Activated CD8-positive, alpha-beta T cell treated with anti-CD3 and anti-CD28 coated beads for 36 hours (primary cell): ENCODE data around the gene FAM20B. TPM values are rescaled to one million over a fixed set of nuclear protein-coding genes. Genes with fewer than 3 reads are reported as not detected.

Experiments used
- ATAC-seq: fragments of 200-7000 bp; cut with Tn5 transposase; one replicate; pipeline ENCODE4 v1.10.0; 2021; ENCODE audit warnings: mild to moderate bottlenecking, moderate library complexity
- CTCF ChIA-PET: fragments of 350-600 bp; sonication (Branson Sonifier 250); formaldehyde crosslinking; loops from one replicate; lab custom pipeline; 2021; ENCODE audit warnings: antibody characterized with exemption; lab: Charles Lee
- POLR2A ChIA-PET: fragments of 350-600 bp; sonication (Branson Sonifier 250); formaldehyde crosslinking; loops from one replicate; lab custom pipeline; 2021; ENCODE audit warnings: antibody characterized with exemption; lab: Charles Lee
- DNase-seq: peaks from one replicate; pipeline ENCODE4 v3.0.0-alpha.2; 2020
- H3K27ac Mint-ChIP-seq: one replicate; pipeline ENCODE4 v1.8.0; 2021; ENCODE audit warnings: mild to moderate bottlenecking, mixed read lengths
- H3K27me3 Mint-ChIP-seq: one replicate; pipeline ENCODE4 v1.8.0; 2021; ENCODE audit warnings: mixed read lengths
- H3K36me3 Mint-ChIP-seq: one replicate; pipeline ENCODE4 v1.8.0; 2021; ENCODE audit warnings: low read depth, mixed read lengths
- H3K4me1 Mint-ChIP-seq: one replicate; pipeline ENCODE4 v1.8.0; 2021; ENCODE audit warnings: low read depth, mixed read lengths
- H3K4me3 Mint-ChIP-seq: one replicate; pipeline ENCODE4 v1.8.0; 2021; ENCODE audit warnings: mild to moderate bottlenecking, moderate library complexity, mixed read lengths
- H3K9me3 Mint-ChIP-seq: one replicate; pipeline ENCODE4 v1.8.0; 2021; ENCODE audit warnings: mixed read lengths
- intact Hi-C: fragments of 100-400 bp; cut with micrococcal nuclease; formaldehyde crosslinking; loops from one replicate; pipeline ENCODE4 v1.10.0; 2022
- total RNA-seq, 2 experiments: library from RNA; stranded (reverse); gene quantifications; one replicate each; pipeline ENCODE4 v1.2.3, GENCODE V29; 2021
- TF ChIP-seq, protein P1 (sequence below): fragments of 200-600 bp; IDR thresholded peaks from one replicate; pipeline ENCODE4 v1.8.0; 2022; ENCODE audit warnings: antibody characterized with exemption, mild to moderate bottlenecking

The FAM20B gene
- total RNA-seq, 2 experiments from 2014 or later = 34.7 to 36.1 TPM

DNA sequence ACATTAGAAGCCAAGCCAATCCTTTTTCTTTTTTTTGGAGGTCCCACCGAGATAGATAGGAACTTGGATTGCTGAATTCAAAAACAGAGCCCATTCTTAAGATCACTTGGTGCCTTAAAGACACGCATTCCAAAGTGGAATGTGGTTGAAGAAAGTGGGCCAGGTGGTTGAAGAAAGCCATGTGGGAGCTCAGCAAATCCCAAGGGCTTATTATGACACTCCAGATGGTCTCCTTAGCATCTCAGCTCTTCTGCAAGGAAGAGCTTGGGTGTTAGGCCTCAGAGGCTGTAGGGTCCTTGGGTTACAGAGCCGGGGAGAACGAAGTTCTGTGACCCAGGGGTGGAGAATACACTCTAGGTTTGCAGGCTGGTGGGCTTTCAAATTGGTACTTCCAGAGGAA lies 69.7 kb downstream of the FAM20B start:
- no peak overlapping the region for H3K27ac Mint-ChIP-seq

DNA sequence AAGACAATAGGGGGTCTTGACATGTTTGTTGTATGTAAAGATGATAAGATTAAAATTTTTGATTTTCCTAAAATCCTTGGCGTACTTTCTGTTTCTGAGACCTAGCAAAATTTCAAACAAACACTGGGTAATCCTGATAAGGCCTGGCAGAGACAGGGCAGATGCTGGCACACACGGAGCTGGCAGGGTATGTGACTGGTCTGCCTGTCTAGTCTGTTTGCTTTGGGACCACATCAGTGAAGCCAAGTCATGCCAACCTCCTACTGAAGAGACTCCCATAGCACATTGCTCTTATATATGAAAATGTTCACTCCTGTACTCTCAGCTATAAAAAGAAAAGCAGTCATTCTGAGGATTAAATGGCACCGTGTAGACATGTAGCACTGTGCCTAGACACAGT lies 70.2 kb downstream of the FAM20B start:
- no peak overlapping the region for H3K4me3 Mint-ChIP-seq
- ChIA-PET CTCF (interaction anchor here (1.0 to 1.4 kb wide), 3 partner anchors 16 to 274 kb away, joined by 3 to 4 read pairs (median 3); no protein-coding TSS in a partner anchor), POLR2A (no interaction called here)
- DNase-seq (no peak), ATAC-seq (no peak)
- TF ChIP-seq, protein P1, sequence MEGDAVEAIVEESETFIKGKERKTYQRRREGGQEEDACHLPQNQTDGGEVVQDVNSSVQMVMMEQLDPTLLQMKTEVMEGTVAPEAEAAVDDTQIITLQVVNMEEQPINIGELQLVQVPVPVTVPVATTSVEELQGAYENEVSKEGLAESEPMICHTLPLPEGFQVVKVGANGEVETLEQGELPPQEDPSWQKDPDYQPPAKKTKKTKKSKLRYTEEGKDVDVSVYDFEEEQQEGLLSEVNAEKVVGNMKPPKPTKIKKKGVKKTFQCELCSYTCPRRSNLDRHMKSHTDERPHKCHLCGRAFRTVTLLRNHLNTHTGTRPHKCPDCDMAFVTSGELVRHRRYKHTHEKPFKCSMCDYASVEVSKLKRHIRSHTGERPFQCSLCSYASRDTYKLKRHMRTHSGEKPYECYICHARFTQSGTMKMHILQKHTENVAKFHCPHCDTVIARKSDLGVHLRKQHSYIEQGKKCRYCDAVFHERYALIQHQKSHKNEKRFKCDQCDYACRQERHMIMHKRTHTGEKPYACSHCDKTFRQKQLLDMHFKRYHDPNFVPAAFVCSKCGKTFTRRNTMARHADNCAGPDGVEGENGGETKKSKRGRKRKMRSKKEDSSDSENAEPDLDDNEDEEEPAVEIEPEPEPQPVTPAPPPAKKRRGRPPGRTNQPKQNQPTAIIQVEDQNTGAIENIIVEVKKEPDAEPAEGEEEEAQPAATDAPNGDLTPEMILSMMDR = no peak
- peak overlapping the region; percentile 29 for H3K27ac Mint-ChIP-seq
- no peaks in the 10 kb centered on the region for H3K9me3 Mint-ChIP-seq
- H3K27me3 Mint-ChIP-seq = no peaks in the 10 kb centered on the region
- no peaks in the 10 kb centered on the region for H3K4me1 Mint-ChIP-seq
- intact Hi-C loops = no loop called here
- peaks cover 20% of the 10 kb centered on the region for H3K36me3 Mint-ChIP-seq

More for the DNA sequence above, 69.7 kb downstream of the FAM20B start:
- POLR2A ChIA-PET = no interaction called here
- H3K4me1 Mint-ChIP-seq = no peaks in the 10 kb centered on the region
- DNase-seq = no peak
- H3K27me3 Mint-ChIP-seq = no peaks in the 10 kb centered on the region
- TF ChIP-seq, protein P1 = no peak
- peaks cover 21% of the 10 kb centered on the region for H3K36me3 Mint-ChIP-seq
- intact Hi-C loops = no loop called here
- no peaks in the 10 kb centered on the region for H3K9me3 Mint-ChIP-seq
- ATAC-seq = no peak
- H3K4me3 Mint-ChIP-seq = no peak overlapping the region
- CTCF ChIA-PET = interaction anchor here (1.4 kb wide), 2 partner anchors 16 to 275 kb away, joined by 3 to 4 read pairs; no protein-coding TSS in a partner anchor

DNA sequence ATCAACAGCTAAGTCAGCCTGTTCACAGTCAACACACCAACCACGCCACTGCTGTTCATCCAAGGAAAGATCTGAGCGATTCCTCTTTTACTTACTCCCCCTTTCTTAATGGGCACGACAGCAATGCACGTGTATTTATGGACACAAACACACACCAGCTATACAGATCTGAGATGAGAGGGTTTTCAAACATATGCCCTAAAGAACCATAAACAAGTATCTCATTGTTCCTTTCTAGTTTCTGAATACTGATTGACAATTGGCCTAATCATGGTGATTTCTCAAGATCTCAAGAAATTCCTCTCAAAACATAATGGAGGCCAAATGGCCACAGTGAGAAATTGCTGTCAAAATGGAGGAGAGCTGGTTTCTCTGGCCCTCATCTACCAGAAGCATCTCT lies 74.2 kb downstream of the FAM20B start:
- POLR2A ChIA-PET = interaction anchor here (1.0 kb wide), 1 partner anchor 8 kb away, joined by 3 read pairs; no protein-coding TSS in a partner anchor
- TF ChIP-seq, protein P1 = no peak
- H3K27ac Mint-ChIP-seq = no peak overlapping the region
- intact Hi-C loops = no loop called here
- CTCF ChIA-PET = no interaction called here
- ATAC-seq (no peak), DNase-seq (no peak)
- no peak overlapping the region for H3K4me3 Mint-ChIP-seq
- no peaks in the 10 kb centered on the region for H3K27me3 Mint-ChIP-seq
- H3K36me3 Mint-ChIP-seq = peaks cover 8% of the 10 kb centered on the region
- H3K9me3 Mint-ChIP-seq = no peaks in the 10 kb centered on the region
- H3K4me1 Mint-ChIP-seq = no peaks in the 10 kb centered on the region

DNA sequence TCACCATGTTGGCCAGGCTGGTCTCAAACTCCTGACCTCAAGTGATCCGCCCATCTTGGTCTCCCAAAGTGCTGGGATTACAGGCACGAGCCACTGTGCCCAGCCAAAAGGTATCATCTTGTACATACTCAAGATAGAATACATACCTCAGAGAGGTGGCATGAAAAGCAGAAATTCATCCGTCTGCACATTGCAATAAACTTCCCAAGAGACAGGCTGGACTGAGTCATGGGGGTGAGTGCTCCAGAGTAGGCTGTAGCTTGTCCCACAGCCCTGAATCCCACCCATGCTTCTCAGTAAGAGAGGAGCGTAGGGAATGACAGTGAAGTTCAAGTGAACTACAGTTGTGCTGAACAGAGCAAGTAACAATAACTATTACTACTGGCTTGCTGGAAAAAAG lies 75.9 kb downstream of the FAM20B start:
- ATAC-seq = no peak
- intact Hi-C loops = no loop called here
- no peaks in the 10 kb centered on the region for H3K27me3 Mint-ChIP-seq
- DNase-seq = no peak
- ChIA-PET CTCF (interaction anchor here (0.6 to 1.3 kb wide), 4 partner anchors 14 to 91 kb away, joined by 3 read pairs; no protein-coding TSS in a partner anchor), POLR2A (no interaction called here)
- H3K4me1 Mint-ChIP-seq = no peaks in the 10 kb centered on the region
- TF ChIP-seq, protein P1 = no peak
- H3K9me3 Mint-ChIP-seq = no peaks in the 10 kb centered on the region
- H3K4me3 Mint-ChIP-seq = no peak overlapping the region
- no peak overlapping the region for H3K27ac Mint-ChIP-seq
- peaks cover 1% of the 10 kb centered on the region for H3K36me3 Mint-ChIP-seq

DNA sequence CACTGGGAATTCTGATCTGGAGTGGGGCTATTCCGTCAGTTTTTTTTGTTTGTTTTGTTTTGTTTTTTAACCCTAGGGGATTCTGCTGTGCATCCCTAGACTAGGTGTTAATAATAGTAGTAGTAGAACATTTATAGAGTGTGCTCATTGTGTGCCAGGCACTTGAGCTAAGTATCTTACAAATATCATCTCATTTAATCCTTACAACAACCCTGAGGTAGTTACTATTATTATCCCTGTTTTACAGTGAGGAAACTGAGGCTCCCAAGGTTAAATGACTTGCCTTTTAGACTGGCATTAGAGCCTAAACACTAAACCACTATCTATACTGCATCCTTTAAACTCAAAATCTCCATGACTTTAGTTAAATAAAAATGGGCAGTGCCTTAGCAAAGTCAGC lies 78.3 kb downstream of the FAM20B start:
- TF ChIP-seq, protein P1 = no peak
- Mint-ChIP-seq H3K4me1 (no peaks in the 10 kb centered on the region), H3K36me3 (no peaks in the 10 kb centered on the region), H3K27me3 (no peaks in the 10 kb centered on the region), H3K9me3 (no peaks in the 10 kb centered on the region), H3K4me3 (no peak overlapping the region), H3K27ac (no peak overlapping the region)
- ChIA-PET POLR2A (no interaction called here), CTCF (interaction anchor here (4.2 kb wide), 1 partner anchor 17 kb away, joined by 16 read pairs; no protein-coding TSS in a partner anchor)
- ATAC-seq = no peak
- intact Hi-C loops = no loop called here
- DNase-seq = no peak
